Measurements from ENCODE around the gene PADI6.

DNA sequence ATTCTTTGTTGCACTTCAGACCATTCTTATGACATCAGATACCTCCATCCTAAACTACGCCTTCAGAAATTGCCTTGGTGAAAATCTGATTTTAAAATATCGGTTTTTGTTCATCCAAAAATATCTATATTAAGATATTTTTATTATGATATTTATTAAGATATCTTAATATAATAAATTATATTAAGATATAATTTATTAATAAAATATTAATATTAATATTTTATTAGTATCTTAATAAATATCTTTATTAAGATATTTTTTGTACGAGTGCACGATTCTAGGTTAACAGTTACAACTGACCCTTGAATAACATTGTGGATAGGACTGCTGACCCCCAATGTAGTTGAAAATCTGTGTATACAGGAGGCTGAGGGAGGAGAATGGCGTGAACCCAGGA is 43.1 kb upstream of the PADI6 start:
- TF ChIP-seq, protein P1, sequence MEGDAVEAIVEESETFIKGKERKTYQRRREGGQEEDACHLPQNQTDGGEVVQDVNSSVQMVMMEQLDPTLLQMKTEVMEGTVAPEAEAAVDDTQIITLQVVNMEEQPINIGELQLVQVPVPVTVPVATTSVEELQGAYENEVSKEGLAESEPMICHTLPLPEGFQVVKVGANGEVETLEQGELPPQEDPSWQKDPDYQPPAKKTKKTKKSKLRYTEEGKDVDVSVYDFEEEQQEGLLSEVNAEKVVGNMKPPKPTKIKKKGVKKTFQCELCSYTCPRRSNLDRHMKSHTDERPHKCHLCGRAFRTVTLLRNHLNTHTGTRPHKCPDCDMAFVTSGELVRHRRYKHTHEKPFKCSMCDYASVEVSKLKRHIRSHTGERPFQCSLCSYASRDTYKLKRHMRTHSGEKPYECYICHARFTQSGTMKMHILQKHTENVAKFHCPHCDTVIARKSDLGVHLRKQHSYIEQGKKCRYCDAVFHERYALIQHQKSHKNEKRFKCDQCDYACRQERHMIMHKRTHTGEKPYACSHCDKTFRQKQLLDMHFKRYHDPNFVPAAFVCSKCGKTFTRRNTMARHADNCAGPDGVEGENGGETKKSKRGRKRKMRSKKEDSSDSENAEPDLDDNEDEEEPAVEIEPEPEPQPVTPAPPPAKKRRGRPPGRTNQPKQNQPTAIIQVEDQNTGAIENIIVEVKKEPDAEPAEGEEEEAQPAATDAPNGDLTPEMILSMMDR (IDR thresholded peaks at IDR 0.05; ENCODE audit: insufficient read depth, low read length, poor library complexity, severe bottlenecking) = no peak
- no peak for TF ChIP-seq EZH2phosphoT487 (conservative IDR thresholded peaks at IDR 0.05; ENCODE audit: low read length)

All from SU-DHL-6 (cell line).